H1 (cell line): ENCODE data around the gene MLKL. TPM values are rescaled to one million over a fixed set of nuclear protein-coding genes. Genes with fewer than 3 reads are reported as not detected.

ENCODE experiments used
- JUN ChIP-seq: IDR thresholded peaks from 2 replicates; pipeline ENCODE4 v1.6.1; 2011; ENCODE audit warnings: low read depth, mild to moderate bottlenecking, improper control_type of control experiment, low read length
- KDM1A ChIP-seq: fragments of 200-600, 300-600 bp; sonication (generic); IDR thresholded peaks from 2 replicates; pipeline ENCODE4 v1.7.1; 2016; ENCODE audit warnings: mild to moderate bottlenecking, low read length, borderline replicate concordance
- RNF2 ChIP-seq: fragments of 200-900, 300-1000 bp; sonication (generic); IDR thresholded peaks from 2 replicates; pipeline ENCODE4 v1.7.1; 2016; ENCODE audit warnings: borderline replicate concordance, low read depth, mild to moderate bottlenecking, antibody characterized with exemption, low read length; ENCODE audit not compliant: poor library complexity, severe bottlenecking; ENCODE audit errors: missing control alignments
- polyA plus RNA-seq, 7 experiments: library from polyadenylated mRNA; depleted of rRNA in 3 of 7; stranded (reverse) in 5 of 7; unstranded in 2 of 7; fragments of >200 nt in 5 of 7; fragments of 200-250 nt in 2 of 7; gene quantifications; 1 replicate in 5 of 7; 2 replicates in 1 of 7; 4 replicates in 1 of 7; pipeline versions ENCODE4 v1.2.1 to v1.2.3, GENCODE V29; 2011 to 2013; ENCODE audit warnings: missing spikeins in 2 of 7, mixed read lengths in 2 of 7
- total RNA-seq: library from RNA; stranded (reverse); fragmentation: NEBNext Ultra II Directional; extraction: Animal tissue kit (Norgen Biotek cat#: 25700); gene quantifications from 2 replicates; pipeline ENCODE4 v1.2.1, GENCODE V29; 2021

MLKL gene
- total and polyA plus RNA-seq, 2 of the 8 experiments (the other 6 are each of a cell fraction or from before 2014, with no cell fraction given) = 1.6 to 2.1 TPM

DNA sequence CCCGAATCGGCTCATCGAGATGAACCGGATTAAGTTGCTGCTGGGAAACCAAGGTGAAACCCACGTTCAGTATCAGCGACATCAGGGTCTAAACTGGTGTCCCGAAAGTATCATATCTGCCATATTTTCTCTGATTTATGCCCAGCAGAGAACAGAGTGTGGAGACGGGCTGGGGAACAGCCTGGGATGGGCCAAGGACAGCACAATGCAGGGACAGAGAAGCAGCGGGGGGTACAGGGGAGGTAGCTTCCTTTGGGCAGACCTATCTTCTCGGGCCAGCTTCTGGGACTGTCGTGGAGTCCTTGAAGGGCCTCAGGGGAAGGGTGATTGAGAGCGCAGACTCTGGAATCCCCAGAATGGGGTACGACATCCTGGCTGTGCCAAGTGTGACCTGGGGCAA is 17.5 kb upstream of the MLKL start (continued):
- TF ChIP-seq RNF2 = no peak
- no peak for TF ChIP-seq KDM1A
- TF ChIP-seq JUN = no peak
